KOPT-K1 (cell line): ENCODE measurements around the gene LSM2.
"Not testable (repeated sequence)": the region's sequence is repeated elsewhere in the genome, so short reads cannot be mapped to it uniquely, and the experiment has no call there.

Experiments used
- H3K27ac ChIP-seq: fragments of 200-600 bp; sonication (generic); 2 replicates; pipeline ENCODE4 v1.5.1; 2016; ENCODE audit warnings: antibody characterized with exemption, mild to moderate bottlenecking, low read depth, low read length; ENCODE audit not compliant: poor library complexity, severe bottlenecking
- H3K36me3 ChIP-seq: fragments of 200-600 bp; sonication (generic); 2 replicates; pipeline ENCODE4 v1.5.1; 2017; ENCODE audit warnings: antibody characterized with exemption, mild to moderate bottlenecking, low read length, moderate library complexity; ENCODE audit not compliant: insufficient read depth
- H3K9me3 ChIP-seq: fragments of 200-600 bp; sonication (generic); 2 replicates; pipeline ENCODE4 v1.5.1; 2017; ENCODE audit warnings: antibody characterized with exemption, low read length, mild to moderate bottlenecking; ENCODE audit not compliant: insufficient read depth, poor library complexity, severe bottlenecking

Gene LSM2

GRCh38 chr6:31806470-31807272 is at the start of gene LSM2:
TSS of gene LSM2 (minus strand) at chr6:31806966. CDS start at chr6:31806757, 209 bp downstream.
- H3K36me3 ChIP-seq, result peaks cover 32% of the 10 kb centered on the region
- peak within 1 kb of the TSS; percentile 86 for H3K27ac ChIP-seq
- no peaks in the 10 kb centered on the region for H3K9me3 ChIP-seq

- not testable (repeated sequence) for H3K9me3 ChIP-seq, H3K27ac ChIP-seq, H3K36me3 ChIP-seq
Observed at GRCh38 chr6:31851980-31852718, 45.4 kb upstream of the LSM2 start.

- H3K36me3 ChIP-seq, result no peaks in the 10 kb centered on the region
- no peaks in the 10 kb centered on the region for H3K9me3 ChIP-seq
- no peak overlapping the region for H3K27ac ChIP-seq
Observed at GRCh38 chr6:31851485-31851832, 44.7 kb upstream of the LSM2 start.

GRCh38 chr6:31850765-31851484 is 44.2 kb upstream of the LSM2 start:
- no peaks in the 10 kb centered on the region for H3K9me3 ChIP-seq
- H3K36me3 ChIP-seq, result no peaks in the 10 kb centered on the region
- H3K27ac ChIP-seq, result no peak overlapping the region

GRCh38 chr6:31847276-31847978 is 40.7 kb upstream of the LSM2 start:
- Histone ChIP-seq H3K9me3 (no peaks in the 10 kb centered on the region), H3K27ac (no peak overlapping the region)

GRCh38 chr6:31844507-31844906 is 37.7 kb upstream of the LSM2 start:
- Histone ChIP-seq H3K9me3 (no peaks in the 10 kb centered on the region), H3K27ac (no peak overlapping the region)

More at GRCh38 chr6:31847276-31847978, 40.7 kb upstream of the LSM2 start:
- no peaks in the 10 kb centered on the region for H3K36me3 ChIP-seq

GRCh38 chr6:31842053-31842452 is 35.3 kb upstream of the LSM2 start:
- Histone ChIP-seq H3K9me3 (no peaks in the 10 kb centered on the region), H3K27ac (no peak overlapping the region), H3K36me3 (peaks cover 43% of the 10 kb centered on the region)

More at GRCh38 chr6:31844507-31844906, 37.7 kb upstream of the LSM2 start:
- H3K36me3 ChIP-seq, result peaks cover 18% of the 10 kb centered on the region

- not testable (repeated sequence) for H3K9me3 ChIP-seq, H3K27ac ChIP-seq
- H3K36me3 ChIP-seq, result peaks cover 57% of the 10 kb centered on the region
Observed at GRCh38 chr6:31839779-31840126, 33.0 kb upstream of the LSM2 start.

GRCh38 chr6:31838968-31839367 is 32.2 kb upstream of the LSM2 start:
- Histone ChIP-seq H3K36me3 (peaks cover 57% of the 10 kb centered on the region), H3K9me3 (no peaks in the 10 kb centered on the region), H3K27ac (no peak overlapping the region)

- peak overlapping the region; percentile 96 for H3K27ac ChIP-seq
- peaks cover 57% of the 10 kb centered on the region for H3K36me3 ChIP-seq
- not testable (repeated sequence) for H3K9me3 ChIP-seq
Observed at GRCh38 chr6:31838114-31838553, 31.4 kb upstream of the LSM2 start.

- Histone ChIP-seq H3K36me3 (peaks cover 57% of the 10 kb centered on the region), H3K9me3 (no peaks in the 10 kb centered on the region), H3K27ac (peak overlapping the region; percentile 96)
Observed at GRCh38 chr6:31837369-31838113, 30.8 kb upstream of the LSM2 start.

GRCh38 chr6:31836474-31837368 is 30.0 kb upstream of the LSM2 start:
- Histone ChIP-seq H3K27ac (peak overlapping the region; percentile 96), H3K36me3 (peaks cover 57% of the 10 kb centered on the region), H3K9me3 (no peaks in the 10 kb centered on the region)

- peak overlapping the region; percentile 96 for H3K27ac ChIP-seq
- no peaks in the 10 kb centered on the region for H3K9me3 ChIP-seq
- peaks cover 59% of the 10 kb centered on the region for H3K36me3 ChIP-seq
Observed at GRCh38 chr6:31836047-31836473, 29.3 kb upstream of the LSM2 start.
